ENCODE results near the gene PTCHD1. TPM values are rescaled to one million over a fixed set of nuclear protein-coding genes. Genes with fewer than 3 reads are reported as not detected.

The PTCHD1 gene
- total and polyA plus RNA-seq, 2 of the 4 experiments (the other 2 are of a cell fraction) = not detected

GRCh38 chrX:23390979-23391378 lies 56.3 kb downstream of the PTCHD1 start:
- CTCF ChIA-PET = no interaction called here
- H3K4me3 ChIP-seq (ENCODE audit: insufficient read depth, low read depth, low read length) = no peak overlapping the region
- no peak overlapping the region for H3K4me2 ChIP-seq (ENCODE audit: low read depth, low read length)
- no peak overlapping the region for H2AK9ac ChIP-seq (replicated peaks; ENCODE audit: low read depth, low read length, poor library complexity)
- H3K4ac ChIP-seq (ENCODE audit: low read depth, low read length) = no peak overlapping the region
- 73% methylated on average over 7 of the region's 11 CpGs; no CpG with 5 or more reads in 1 of the 2 experiments for WGBS, 2 experiments (ENCODE audit: extremely low coverage in 2 of 2, insufficient read length in 1 of 2)
- intact Hi-C loops (cut with micrococcal nuclease) (no loop called here), in situ Hi-C loops (cut with MboI; ENCODE audit: low sequenced_read_pairs) (no loop called here), dilution Hi-C loops (cut with HindIII; ENCODE audit: low sequenced_read_pairs, unreplicated experiment) (no loop called here)
- H3K9me3 ChIP-seq (ENCODE audit: control insufficient read depth, insufficient read depth, low read length) = no peaks in the 10 kb centered on the region
- H3K27me3 ChIP-seq (ENCODE audit: control insufficient read depth, insufficient read depth, low read length) = no peaks in the 10 kb centered on the region
- POLR2A ChIA-PET (ENCODE audit: unreplicated experiment) = no interaction called here
- H3K18ac ChIP-seq (ENCODE audit: low read depth, low read length) = no peak overlapping the region
- H4K8ac ChIP-seq (ENCODE audit: low read depth in 2 of 2, low read length in 2 of 2) = no peak overlapping the region
- no peak for TF ChIP-seq NFE2L2 (IDR thresholded peaks at IDR 0.05; ENCODE audit: low read depth, low read length)
- no peak for TF ChIP-seq POLR2A (IDR thresholded peaks at IDR 0.05; ENCODE audit: low read depth, low read length)
- TF ChIP-seq, protein P1, sequence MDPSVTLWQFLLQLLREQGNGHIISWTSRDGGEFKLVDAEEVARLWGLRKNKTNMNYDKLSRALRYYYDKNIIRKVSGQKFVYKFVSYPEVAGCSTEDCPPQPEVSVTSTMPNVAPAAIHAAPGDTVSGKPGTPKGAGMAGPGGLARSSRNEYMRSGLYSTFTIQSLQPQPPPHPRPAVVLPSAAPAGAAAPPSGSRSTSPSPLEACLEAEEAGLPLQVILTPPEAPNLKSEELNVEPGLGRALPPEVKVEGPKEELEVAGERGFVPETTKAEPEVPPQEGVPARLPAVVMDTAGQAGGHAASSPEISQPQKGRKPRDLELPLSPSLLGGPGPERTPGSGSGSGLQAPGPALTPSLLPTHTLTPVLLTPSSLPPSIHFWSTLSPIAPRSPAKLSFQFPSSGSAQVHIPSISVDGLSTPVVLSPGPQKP (IDR thresholded peaks at IDR 0.05; ENCODE audit: borderline replicate concordance, low read depth, low read length) = no peak
- TF ChIP-seq MAFK (IDR thresholded peaks at IDR 0.05; ENCODE audit: low read depth, low read length) = no peak
- TF ChIP-seq CHD1 (IDR thresholded peaks at IDR 0.05; ENCODE audit: low read depth, low read length) = no peak
- no peak for TF ChIP-seq CTCF (conservative IDR thresholded peaks at IDR 0.05; ENCODE audit: low read depth, low read length)
- TF ChIP-seq BHLHE40 (IDR thresholded peaks at IDR 0.05; ENCODE audit: low read depth, low read length) = no peak
- TF ChIP-seq RFX5 (IDR thresholded peaks at IDR 0.05; ENCODE audit: low read depth, low read length) = no peak
- no peak for TF ChIP-seq FOS (IDR thresholded peaks at IDR 0.05; ENCODE audit: low read depth, low read length)
- no peak for TF ChIP-seq MXI1 (IDR thresholded peaks at IDR 0.05; ENCODE audit: borderline replicate concordance, low read depth, low read length)
- no peak for TF ChIP-seq CEBPB (IDR thresholded peaks at IDR 0.05; ENCODE audit: low read depth, low read length)
- no peak for TF ChIP-seq MAZ (IDR thresholded peaks at IDR 0.05; ENCODE audit: borderline replicate concordance, low read depth, low read length)
- no peak for TF ChIP-seq RCOR1 (IDR thresholded peaks at IDR 0.05; ENCODE audit: insufficient replicate concordance, low read length)
- no peak for TF ChIP-seq SMC3 (IDR thresholded peaks at IDR 0.05; ENCODE audit: low read depth, low read length)
- H2BK120ac ChIP-seq (ENCODE audit: low read depth, low read length) = no peak overlapping the region
- H3K4me1 ChIP-seq (ENCODE audit: control insufficient read depth, insufficient read depth, low read length) = no peaks in the 10 kb centered on the region
- H2AK5ac ChIP-seq (ENCODE audit: low read depth, low read length) = no peak overlapping the region
- no peak overlapping the region for H3K56ac ChIP-seq (ENCODE audit: extremely low read depth, insufficient read depth, low read length)
- H3K79me1 ChIP-seq (ENCODE audit: low read depth in 1 of 2, low read length in 2 of 2) = no peaks in the 10 kb centered on the region
- H3K36me3 ChIP-seq (ENCODE audit: control insufficient read depth, insufficient read depth, low read length) = no peaks in the 10 kb centered on the region
- ATAC-seq (ENCODE audit: low read depth) (no peak), DNase-seq (no peak)
- no peaks in the 10 kb centered on the region for H4K20me1 ChIP-seq (ENCODE audit: insufficient read depth, low read length)
- H3K27ac ChIP-seq (ENCODE audit: insufficient read depth, low read length) = no peak overlapping the region
- no peak overlapping the region for H4K5ac ChIP-seq (ENCODE audit: low read depth, low read length)
- no peak overlapping the region for H3K14ac ChIP-seq (replicated peaks; ENCODE audit: low read depth, low read length)
- H2BK5ac ChIP-seq (ENCODE audit: low read depth, low read length, poor library complexity, severe bottlenecking) = no peak overlapping the region
- H2BK15ac ChIP-seq (ENCODE audit: low read depth, low read length) = no peak overlapping the region
- H3K23ac ChIP-seq (ENCODE audit: low read depth, low read length) = no peak overlapping the region
- H4K91ac ChIP-seq (ENCODE audit: insufficient read depth, low read depth, low read length) = no peak overlapping the region
- no peak overlapping the region for H2BK20ac ChIP-seq (ENCODE audit: low read depth, low read length)
- no TSS peak for BruUV-seq (replicated peaks)
- no peaks in the 10 kb centered on the region for H3K9me1 ChIP-seq (ENCODE audit: insufficient read depth, low read length)
- no peak overlapping the region for H3K9ac ChIP-seq (ENCODE audit: low read depth, low read length)
- no peak overlapping the region for H2AFZ ChIP-seq (replicated peaks; ENCODE audit: low read length, poor library complexity)
